GM21825 (cell line): ENCODE measurements around the gene ADIPOR1.
"Not testable (repeated sequence)": the region's sequence is repeated elsewhere in the genome, so short reads cannot be mapped to it uniquely, and the experiment has no call there.

Experiments used
- ATAC-seq: cut with Tn5 transposase; IDR thresholded peaks from one replicate; pipeline ENCODE4 v1.9.1; 2021; ENCODE audit warnings: mild to moderate bottlenecking, moderate library complexity; ENCODE audit not compliant: unreplicated experiment

The ADIPOR1 gene

GRCh38 chr1:202940561-202940960 lies 17.6 kb downstream of the ADIPOR1 start:
- no peak for ATAC-seq

- ATAC-seq: no peak
Measured at GRCh38 chr1:202938287-202938925, 19.7 kb downstream of the ADIPOR1 start.

GRCh38 chr1:202936409-202936808 lies 21.7 kb downstream of the ADIPOR1 start:
- not testable (repeated sequence) for ATAC-seq

- no peak for ATAC-seq
Measured at GRCh38 chr1:202935844-202936243, 22.3 kb downstream of the ADIPOR1 start.

- no peak for ATAC-seq
Measured at GRCh38 chr1:202934755-202935154, 23.4 kb downstream of the ADIPOR1 start.

- ATAC-seq: no peak
Measured at GRCh38 chr1:202932476-202932875, 25.6 kb downstream of the ADIPOR1 start.

- peak; percentile 87 for ATAC-seq
Measured at GRCh38 chr1:202926581-202927491, 31.3 kb downstream of the ADIPOR1 start, which contains the start of gene KLHL12. KLHL12 (minus strand) TSS chr1:202927234; CDS start chr1:202925162, 2,072 bp downstream.

- ATAC-seq: no peak
Measured at GRCh38 chr1:202923533-202923932, 34.6 kb downstream of the ADIPOR1 start.

- ATAC-seq: no peak
Measured at GRCh38 chr1:202919615-202920014, 38.5 kb downstream of the ADIPOR1 start.

GRCh38 chr1:202915146-202915545 lies 43.0 kb downstream of the ADIPOR1 start:
- ATAC-seq: no peak

GRCh38 chr1:202912476-202912875 lies 45.6 kb downstream of the ADIPOR1 start:
- not testable (repeated sequence) for ATAC-seq

GRCh38 chr1:202909494-202909893 lies 48.6 kb downstream of the ADIPOR1 start:
- no peak for ATAC-seq

GRCh38 chr1:202908998-202909397 lies 49.1 kb downstream of the ADIPOR1 start:
- no peak for ATAC-seq

- ATAC-seq: no peak
Measured at GRCh38 chr1:202905331-202905730, 52.8 kb downstream of the ADIPOR1 start.

- not testable (repeated sequence) for ATAC-seq
Measured at GRCh38 chr1:202903808-202904207, 54.3 kb downstream of the ADIPOR1 start.

GRCh38 chr1:202901555-202901954 lies 56.6 kb downstream of the ADIPOR1 start:
- no peak for ATAC-seq

- ATAC-seq: no peak
Measured at GRCh38 chr1:202892501-202892900, 65.6 kb downstream of the ADIPOR1 start.
